SK-N-SH (cell line): ENCODE measurements around the gene GSG1L. TPM values are rescaled to one million over a fixed set of nuclear protein-coding genes. Genes with fewer than 3 reads are reported as not detected.

ENCODE experiments used
- CTCF ChIA-PET: fragments of 300-600, 350-600 bp; formaldehyde crosslinking; extraction: SDS; loops from one replicate; lab custom pipeline; 2021; lab: Yijun Ruan, JAX
- POLR2A ChIA-PET: fragments of 350-600 bp; sonication (Branson Sonifier 250); formaldehyde crosslinking; extraction: SDS; loops from one replicate; lab custom pipeline; 2020; ENCODE audit warnings: antibody characterized with exemption, inconsistent platforms; lab: Yijun Ruan, JAX
- DNase-seq: peaks from one replicate; pipeline ENCODE4 v3.0.0; 2012
- H2AFZ ChIP-seq: fragments of 200-600 bp; sonication (generic); 2 replicates; pipeline ENCODE4 v1.8.1; 2016; ENCODE audit warnings: antibody characterized with exemption, mild to moderate bottlenecking, low read depth
- H3F3A ChIP-seq: fragments of 200-600 bp; sonication (generic); replicated peaks from 2 replicates; pipeline ENCODE3; 2016; ENCODE audit warnings: antibody characterized with exemption, mild to moderate bottlenecking; ENCODE audit not compliant: insufficient read depth
- H3K27ac ChIP-seq, 2 experiments: fragments of 200-500 bp in 1 of 2; fragments of 200-600 bp in 1 of 2; sonication (Bioruptor generic) in 1 of 2; sonication (generic), shearing (Covaris generic) in 1 of 2; 2 replicates each; pipeline versions ENCODE4 v1.5.1 to v1.6.1; 2014 to 2016; ENCODE audit warnings: low read depth in 2 of 2, inconsistent platforms in 1 of 2, low read length in 1 of 2, mild to moderate bottlenecking in 1 of 2, mixed read lengths in 1 of 2
- H3K27me3 ChIP-seq: fragments of 200-600 bp; sonication (generic), shearing (Covaris generic); 2 replicates; pipeline ENCODE4 v1.6.1; 2016; ENCODE audit warnings: mixed run types; ENCODE audit not compliant: insufficient read depth
- H3K36me3 ChIP-seq, 2 experiments: fragments of 200-500 bp in 1 of 2; fragments of 200-600 bp in 1 of 2; sonication (Bioruptor generic) in 1 of 2; sonication (generic) in 1 of 2; replicated peaks in 1 of 2; 2 replicates each; pipeline versions ENCODE3 to v1.5.1; 2014 to 2016; ENCODE audit warnings: low read length in 1 of 2, mild to moderate bottlenecking in 1 of 2; ENCODE audit not compliant: insufficient read depth in 2 of 2, control insufficient read depth in 1 of 2
- H3K4me1 ChIP-seq, 2 experiments: fragments of 200-500 bp in 1 of 2; fragments of 200-600 bp in 1 of 2; sonication (Bioruptor generic) in 1 of 2; sonication (generic), shearing (Covaris generic) in 1 of 2; 2 replicates each; pipeline versions ENCODE4 v1.5.1 to v1.6.1; 2014 to 2016; ENCODE audit warnings: low read depth in 1 of 2, low read length in 1 of 2, mixed run types in 1 of 2; ENCODE audit not compliant: insufficient read depth in 2 of 2, control insufficient read depth in 1 of 2
- H3K4me2 ChIP-seq: fragments of 200-600 bp; sonication (generic), shearing (Covaris generic); 2 replicates; pipeline ENCODE4 v1.6.1; 2017; ENCODE audit warnings: mixed run types
- H3K4me3 ChIP-seq, 2 experiments: fragments of 200-500 bp in 1 of 2; fragments of 200-600 bp in 1 of 2; sonication (Bioruptor generic) in 1 of 2; sonication (generic), shearing (Covaris generic) in 1 of 2; 2 replicates each; pipeline versions ENCODE4 v1.5.1 to v1.8.1; 2014 to 2016; ENCODE audit warnings: low read depth in 2 of 2, inconsistent platforms in 1 of 2, low read length in 1 of 2, mild to moderate bottlenecking in 1 of 2, mixed read lengths in 1 of 2, moderate library complexity in 1 of 2
- H3K79me2 ChIP-seq: fragments of 200-600 bp; sonication (generic); 2 replicates; pipeline ENCODE4 v1.8.1; 2017; ENCODE audit warnings: mild to moderate bottlenecking; ENCODE audit not compliant: insufficient read depth
- H3K9ac ChIP-seq: fragments of 200-600 bp; sonication (generic); 2 replicates; pipeline ENCODE4 v1.6.1; 2017; ENCODE audit warnings: mixed run types
- H3K9me2 ChIP-seq: fragments of 200-600 bp; sonication (generic); 2 replicates; pipeline ENCODE4 v1.6.1; 2017; ENCODE audit warnings: mixed run types
- H3K9me3 ChIP-seq: fragments of 200-600 bp; sonication (generic); 2 replicates; pipeline ENCODE4 v1.6.1; 2017; ENCODE audit warnings: mixed run types, mild to moderate bottlenecking, moderate library complexity
- H4K20me1 ChIP-seq: fragments of 200-600 bp; sonication (generic); 2 replicates; pipeline ENCODE4 v1.6.1; 2017; ENCODE audit warnings: mild to moderate bottlenecking, mixed run types; ENCODE audit not compliant: insufficient read depth
- CTCF ChIP-seq: fragments of 200-600 bp; sonication (generic); IDR thresholded peaks from 2 replicates; pipeline ENCODE4 v1.6.1; 2017; ENCODE audit warnings: antibody characterized with exemption, mild to moderate bottlenecking, moderate library complexity
- ELF1 ChIP-seq: IDR thresholded peaks from 2 replicates; pipeline ENCODE4 v1.4.0; 2012
- FOSL2 ChIP-seq: IDR thresholded peaks from 2 replicates; pipeline ENCODE4 v1.4.0; 2012; ENCODE audit warnings: low read depth, mild to moderate bottlenecking, moderate library complexity, borderline replicate concordance
- FOXJ3 ChIP-seq: sonication (generic); formaldehyde crosslinking; IDR thresholded peaks from 2 replicates; pipeline ENCODE4 v1.5.1; 2020; ENCODE audit warnings: mild to moderate bottlenecking, missing genetic modification reagents
- GABPA ChIP-seq: IDR thresholded peaks from 2 replicates; pipeline ENCODE4 v1.4.0; 2012; ENCODE audit warnings: low read depth, mild to moderate bottlenecking
- IRF3 ChIP-seq: fragments of 150-350 bp; IDR thresholded peaks from 2 replicates; pipeline ENCODE4 v1.6.1; 2016; ENCODE audit warnings: mild to moderate bottlenecking, low read depth, low read length
- JUND ChIP-seq: IDR thresholded peaks from 2 replicates; pipeline ENCODE4 v1.4.0; 2012
- MAX ChIP-seq: IDR thresholded peaks from 2 replicates; pipeline ENCODE4 v1.4.0; 2012; ENCODE audit warnings: low read depth
- MEF2A ChIP-seq: IDR thresholded peaks from 2 replicates; pipeline ENCODE4 v1.4.0; 2012; ENCODE audit warnings: low read depth, borderline replicate concordance
- MXI1 ChIP-seq: IDR thresholded peaks from 2 replicates; pipeline ENCODE4 v1.6.1; 2012; ENCODE audit warnings: mild to moderate bottlenecking, low read depth, low read length, improper control_type of control experiment
- NFIC ChIP-seq: IDR thresholded peaks from 2 replicates; pipeline ENCODE4 v1.4.0; 2012; ENCODE audit warnings: borderline replicate concordance
- NRF1 ChIP-seq: IDR thresholded peaks from 2 replicates; pipeline ENCODE4 v1.6.1; 2012; ENCODE audit warnings: low read depth, mild to moderate bottlenecking, low read length
- RAD21 ChIP-seq: IDR thresholded peaks from 2 replicates; pipeline ENCODE4 v1.6.1; 2012; ENCODE audit warnings: mild to moderate bottlenecking, low read length
- RFX5 ChIP-seq: IDR thresholded peaks from 2 replicates; pipeline ENCODE4 v1.6.1; 2012; ENCODE audit warnings: mild to moderate bottlenecking, improper control_type of control experiment, low read length
- RXRA ChIP-seq: IDR thresholded peaks from 2 replicates; pipeline ENCODE4 v1.4.0; 2012; ENCODE audit warnings: low read depth, mild to moderate bottlenecking, borderline replicate concordance
- SMC3 ChIP-seq: IDR thresholded peaks from 2 replicates; pipeline ENCODE4 v1.6.1; 2012; ENCODE audit warnings: low read depth, low read length, improper control_type of control experiment
- TAF1 ChIP-seq: IDR thresholded peaks from 2 replicates; pipeline ENCODE4 v1.6.1; 2012; ENCODE audit warnings: low read depth, mild to moderate bottlenecking, low read length, moderate library complexity, borderline replicate concordance
- USF2 ChIP-seq: fragments of 150-350 bp; IDR thresholded peaks from 2 replicates; pipeline ENCODE4 v1.6.1; 2017; ENCODE audit warnings: antibody characterized with exemption, low read length, low read depth, borderline replicate concordance
- WGBS: methylation state at CpG from one replicate; pipeline ENCODE4 v1.1.6; 2017; ENCODE audit warnings: low lambda C conversion rate; 5-methylcytosine and 5-hydroxymethylcytosine counted together
- polyA plus RNA-seq, 3 experiments: library from polyadenylated mRNA; depleted of rRNA; stranded (reverse); fragments of >200 nt; gene quantifications; 2 replicates each; pipeline ENCODE4 v1.2.3, GENCODE V29; 2012

Gene GSG1L
- polyA plus RNA-seq, 1 of the 3 experiments (the other 2 are of a cell fraction): not detected

GRCh38 chr16:27778926-27779570 lies 284.5 kb downstream of the GSG1L start:
- Histone ChIP-seq H3F3A (no peaks in the 10 kb centered on the region), H3K9ac (no peak overlapping the region), H3K9me2 (no peaks in the 10 kb centered on the region), H3K4me3 (no peak overlapping the region), H4K20me1 (no peaks in the 10 kb centered on the region), H3K27me3 (no peaks in the 10 kb centered on the region), H3K79me2 (no peaks in the 10 kb centered on the region), H3K4me2 (no peak overlapping the region), H2AFZ (no peak overlapping the region), H3K27ac (peak overlapping the region in 1 of 2 experiments; percentile 34; a peak in 2 of 4 replicates), H3K36me3 (peaks cover 0 to 9% of the 10 kb centered on the region in 2 experiments), H3K9me3 (no peaks in the 10 kb centered on the region), H3K4me1 (peaks cover 0 to 30% of the 10 kb centered on the region in 2 experiments; a peak in 1 of 4 replicates)
- POLR2A ChIA-PET: no interaction called here
- no peak for TF ChIP-seq IRF3
- no peak for TF ChIP-seq NFIC
- TF ChIP-seq FOXJ3 (CRISPR knock-in tag): no peak
- TF ChIP-seq CTCF: no peak
- no peak for TF ChIP-seq GABPA
- TF ChIP-seq USF2: no peak
- TF ChIP-seq RFX5: no peak
- TF ChIP-seq MAX: no peak
- TF ChIP-seq JUND: no peak
- no peak for TF ChIP-seq NRF1
- no peak for TF ChIP-seq MEF2A
- no peak for TF ChIP-seq RAD21
- TF ChIP-seq MXI1: no peak
- TF ChIP-seq TAF1: no peak
- TF ChIP-seq RXRA: no peak
- no peak for TF ChIP-seq FOSL2
- no peak for TF ChIP-seq ELF1
- no peak for TF ChIP-seq SMC3
- 69% methylated on average over 4 of the region's 10 CpGs for WGBS
- CTCF ChIA-PET: interaction anchor here (0.7 to 7.9 kb wide), 43 partner anchors 8 to 296 kb away, joined by 3 to 67 read pairs (median 6); partner anchors contain the start of gene GSG1L
- DNase-seq: no peak
